GM23338 (cell line): ENCODE data around the gene RBFOX1. TPM values are rescaled to one million over a fixed set of nuclear protein-coding genes. Genes with fewer than 3 reads are reported as not detected.

Experiments
- ATAC-seq: fragments of 200-7000 bp; cut with Tn5 transposase; 3 replicates; pipeline ENCODE4 v1.9.1; 2020
- DNase-seq: peaks from one replicate; pipeline ENCODE4 v3.0.0-alpha.2; 2015; ENCODE audit warnings: low spot score
- H2AFZ ChIP-seq: fragments of 200-600 bp; sonication (generic); 2 replicates; pipeline ENCODE4 v1.8.0; 2016; ENCODE audit warnings: antibody characterized with exemption, mild to moderate bottlenecking, moderate library complexity
- H3F3A ChIP-seq: fragments of 200-600 bp; sonication (generic); replicated peaks from 2 replicates; pipeline ENCODE4 v1.8.0; 2017; ENCODE audit warnings: antibody characterized with exemption, mixed run types, low read depth
- H3K27ac ChIP-seq: fragments of 200-600 bp; sonication (generic); 2 replicates; pipeline ENCODE4 v1.6.1; 2016; ENCODE audit warnings: low read depth
- H3K27me3 ChIP-seq: fragments of 200-600 bp; sonication (generic); 2 replicates; pipeline ENCODE4 v1.8.0; 2016; ENCODE audit warnings: mild to moderate bottlenecking, mixed run types, moderate library complexity; ENCODE audit not compliant: insufficient read depth
- H3K36me3 ChIP-seq: fragments of 200-600 bp; sonication (generic); 2 replicates; pipeline ENCODE4 v1.8.0; 2016; ENCODE audit warnings: mild to moderate bottlenecking; ENCODE audit not compliant: insufficient read depth
- H3K4me1 ChIP-seq: fragments of 200-600 bp; sonication (generic); 2 replicates; pipeline ENCODE4 v1.8.0; 2016; ENCODE audit warnings: mild to moderate bottlenecking, moderate library complexity; ENCODE audit not compliant: insufficient read depth
- H3K4me2 ChIP-seq: fragments of 200-600 bp; sonication (generic); 2 replicates; pipeline ENCODE4 v1.7.1; 2017; ENCODE audit warnings: mixed run types
- H3K4me3 ChIP-seq: fragments of 200-600 bp; sonication (generic); 2 replicates; pipeline ENCODE4 v1.6.1; 2016; ENCODE audit warnings: mixed run types
- H3K79me2 ChIP-seq: fragments of 200-600 bp; sonication (generic); replicated peaks from 2 replicates; pipeline ENCODE4 v1.8.0; 2017; ENCODE audit warnings: mild to moderate bottlenecking; ENCODE audit not compliant: insufficient read depth
- H3K9me2 ChIP-seq: fragments of 200-600 bp; sonication (generic); 2 replicates; pipeline ENCODE4 v1.8.0; 2017; ENCODE audit not compliant: insufficient read depth
- H4K20me1 ChIP-seq: fragments of 200-600 bp; sonication (generic); replicated peaks from 2 replicates; pipeline ENCODE4 v1.8.0; 2017; ENCODE audit warnings: mild to moderate bottlenecking; ENCODE audit not compliant: insufficient read depth
- H3K27ac Mint-ChIP-seq: 2 replicates; pipeline ENCODE4 v1.8.0; 2020; ENCODE audit warnings: inconsistent platforms, mild to moderate bottlenecking, moderate library complexity, mixed read lengths
- H3K27me3 Mint-ChIP-seq: 3 replicates; pipeline ENCODE4 v1.8.0; 2022; ENCODE audit warnings: low read depth, mild to moderate bottlenecking, moderate library complexity, mixed read lengths, inconsistent platforms; ENCODE audit not compliant: insufficient read depth, poor library complexity
- H3K36me3 Mint-ChIP-seq: 3 replicates; pipeline ENCODE4 v1.8.0; 2021; ENCODE audit warnings: low read depth, mild to moderate bottlenecking, inconsistent platforms, moderate library complexity, mixed read lengths
- H3K4me1 Mint-ChIP-seq: 3 replicates; pipeline ENCODE4 v1.8.0; 2020; ENCODE audit warnings: mild to moderate bottlenecking, inconsistent platforms, mixed read lengths
- H3K4me3 Mint-ChIP-seq: 3 replicates; pipeline ENCODE4 v1.8.0; 2021; ENCODE audit warnings: moderate library complexity, mild to moderate bottlenecking, inconsistent platforms, mixed read lengths
- H3K9me3 Mint-ChIP-seq: 3 replicates; pipeline ENCODE4 v1.8.0; 2020; ENCODE audit warnings: moderate library complexity, mild to moderate bottlenecking, inconsistent platforms, mixed read lengths
- CREB1 ChIP-seq: fragments of 250-450 bp; sonication (Bioruptor Pico); IDR thresholded peaks from 2 replicates; pipeline ENCODE4 v1.5.0; 2020; ENCODE audit warnings: low read depth, mild to moderate bottlenecking, moderate library complexity
- CTCF ChIP-seq, 2 experiments: fragments of 200-600 bp in 1 of 2; sonication (generic) in 1 of 2; conservative IDR thresholded peaks; 2 replicates each; pipeline versions ENCODE4 v1.5.1 to v1.6.1; 2016 to 2017; ENCODE audit warnings: antibody characterized with exemption in 2 of 2, low read depth in 2 of 2, mild to moderate bottlenecking in 2 of 2, moderate library complexity in 1 of 2
- ETS1 ChIP-seq: IDR thresholded peaks from 2 replicates; pipeline ENCODE4 v1.6.1; 2016; ENCODE audit warnings: antibody characterized with exemption
- EZH2 ChIP-seq: fragments of 200-600 bp; sonication (generic); IDR thresholded peaks from one replicate; pipeline ENCODE4 v1.8.0; 2017; ENCODE audit warnings: antibody characterized with exemption, mild to moderate bottlenecking, low read depth; ENCODE audit not compliant: unreplicated experiment
- EZH2phosphoT487 ChIP-seq: fragments of 200-600 bp; sonication (generic); IDR thresholded peaks from one replicate; pipeline ENCODE4 v1.8.1; 2018; ENCODE audit warnings: antibody characterized with exemption; ENCODE audit not compliant: unreplicated experiment
- JUNB ChIP-seq: IDR thresholded peaks from one replicate; pipeline ENCODE4 v1.6.1; 2016; ENCODE audit warnings: antibody characterized with exemption; ENCODE audit not compliant: unreplicated experiment
- NANOG ChIP-seq: IDR thresholded peaks from 2 replicates; pipeline ENCODE4 v1.6.1; 2016; ENCODE audit warnings: antibody characterized with exemption, borderline replicate concordance
- POLR2AphosphoS5 ChIP-seq: IDR thresholded peaks from 2 replicates; pipeline ENCODE4 v1.6.1; 2016; ENCODE audit warnings: antibody characterized with exemption, low read depth
- REST ChIP-seq: IDR thresholded peaks from one replicate; pipeline ENCODE4 v1.6.1; 2018; ENCODE audit warnings: antibody characterized with exemption; ENCODE audit not compliant: unreplicated experiment
- STAT1 ChIP-seq: IDR thresholded peaks from one replicate; pipeline ENCODE4 v1.6.1; 2016; ENCODE audit warnings: antibody characterized with exemption; ENCODE audit not compliant: unreplicated experiment
- ZNF114 ChIP-seq: fragments of 250-450 bp; sonication (Bioruptor Pico); IDR thresholded peaks from 2 replicates; pipeline ENCODE4 v1.5.0; 2020; ENCODE audit warnings: mild to moderate bottlenecking, moderate library complexity
- ZNF331 ChIP-seq: fragments of 250-450 bp; sonication (Bioruptor Pico); IDR thresholded peaks from 2 replicates; pipeline ENCODE4 v1.5.0; 2020; ENCODE audit warnings: low read depth, mild to moderate bottlenecking, moderate library complexity
- ZNF462 ChIP-seq: fragments of 250-450 bp; sonication (Bioruptor Pico); IDR thresholded peaks from 2 replicates; pipeline ENCODE4 v1.5.0; 2020; ENCODE audit warnings: mild to moderate bottlenecking, moderate library complexity
- polyA plus RNA-seq: library from polyadenylated mRNA; unstranded; fragments of >200 nt; fragmentation: Nextera tagmentation; extraction: Ambion mirVana; gene quantifications from 2 replicates; pipeline ENCODE4 v1.2.1, GENCODE V29; 2016
- total RNA-seq: library from RNA; depleted of rRNA; stranded (reverse); fragments of >200 nt; shearing (Covaris generic); gene quantifications from 2 replicates; pipeline ENCODE4 v1.2.3, GENCODE V29; 2014

RBFOX1 gene
- total and polyA plus RNA-seq, 2 experiments from 2014 or later: 2.5 to 3.6 TPM

GRCh38 chr16:7376227-7376626, 43.6 kb downstream of the RBFOX1 start:
- DNase-seq (no peak), ATAC-seq (no peak)
- no peak overlapping the region for H2AFZ ChIP-seq
- no peak overlapping the region for H3K4me2 ChIP-seq
- TF ChIP-seq NANOG (no peak), ZNF331 (CRISPR knock-in tag) (no peak), JUNB (no peak), ETS1 (no peak), EZH2 (no peak), REST (no peak), ZNF462 (CRISPR knock-in tag) (no peak), EZH2phosphoT487 (no peak), POLR2AphosphoS5 (no peak), CTCF (conservative IDR thresholded peaks at IDR 0.05; ENCODE audit: low read depth in 2 of 2) (no peak), STAT1 (no peak), ZNF114 (no peak), CREB1 (CRISPR knock-in tag) (no peak)
- no peaks in the 10 kb centered on the region for H3K27me3 ChIP-seq
- H3K9me2 ChIP-seq: no peaks in the 10 kb centered on the region
- Mint-ChIP-seq H3K36me3 (no peaks in the 10 kb centered on the region), H3K4me3 (no peak overlapping the region), H3K27me3 (no peaks in the 10 kb centered on the region), H3K27ac (no peak overlapping the region), H3K9me3 (peaks cover 7% of the 10 kb centered on the region; the same call in 2 of the 3 replicates), H3K4me1 (no peaks in the 10 kb centered on the region)
- no peaks in the 10 kb centered on the region for H3K79me2 ChIP-seq
- H3K4me1 ChIP-seq: no peaks in the 10 kb centered on the region
- H3K36me3 ChIP-seq: peaks cover 3% of the 10 kb centered on the region; the same call in 1 of the 2 replicates
- no peak overlapping the region for H3K27ac ChIP-seq
- no peaks in the 10 kb centered on the region for H3F3A ChIP-seq
- H3K4me3 ChIP-seq: no peak overlapping the region
- no peaks in the 10 kb centered on the region for H4K20me1 ChIP-seq
